Activated CD4-positive, alpha-beta T cell treated with anti-CD3 and anti-CD28 coated beads, Interleukin-2, amount 10 ng/mL, durations not matched to agents 7 days and 5 days (primary cell): ENCODE data around the gene PPP1R7. TPM values are rescaled to one million over a fixed set of nuclear protein-coding genes. Genes with fewer than 3 reads are reported as not detected.
A peak's percentile ranks its signal among the peaks of the same experiment; 100 is the strongest.

Experiments used
- CTCF ChIA-PET: fragments of 350-600 bp; sonication (Branson Sonifier 250); formaldehyde crosslinking; loops from one replicate; lab custom pipeline; 2021; ENCODE audit warnings: antibody characterized with exemption; lab: Charles Lee
- POLR2A ChIA-PET: fragments of 350-600 bp; sonication (Branson Sonifier 250); formaldehyde crosslinking; loops from one replicate; lab custom pipeline; 2021; ENCODE audit warnings: antibody characterized with exemption; lab: Charles Lee
- DNase-seq: peaks from one replicate; pipeline ENCODE4 v3.0.0-alpha.2; 2020
- H3K27ac Mint-ChIP-seq: one replicate; pipeline ENCODE4 v1.8.0; 2021; ENCODE audit warnings: mild to moderate bottlenecking, moderate library complexity, mixed read lengths
- H3K27me3 Mint-ChIP-seq: one replicate; pipeline ENCODE4 v1.8.0; 2021; ENCODE audit warnings: mixed read lengths
- H3K36me3 Mint-ChIP-seq: one replicate; pipeline ENCODE4 v1.8.0; 2021; ENCODE audit warnings: low read depth, mixed read lengths
- H3K4me1 Mint-ChIP-seq: one replicate; pipeline ENCODE4 v1.8.0; 2021; ENCODE audit warnings: mixed read lengths
- H3K4me3 Mint-ChIP-seq: one replicate; pipeline ENCODE4 v1.8.0; 2021; ENCODE audit warnings: mild to moderate bottlenecking, moderate library complexity, mixed read lengths
- H3K9me3 Mint-ChIP-seq: one replicate; pipeline ENCODE4 v1.8.0; 2021; ENCODE audit warnings: mixed read lengths
- total RNA-seq, 2 experiments: library from RNA; stranded (reverse); gene quantifications; one replicate each; pipeline ENCODE4 v1.2.3, GENCODE V29; 2021

The PPP1R7 gene
- total RNA-seq, 2 experiments from 2014 or later = 89.5 to 110 TPM

GRCh38 chr2:241136661-241137260, 13.5 kb upstream of the PPP1R7 start:
- ChIA-PET CTCF (interaction anchor here (1.1 to 1.5 kb wide), 3 partner anchors 13 to 153 kb away, joined by 3 read pairs; partner anchors contain the start of gene PASK), POLR2A (interaction anchor here (0.6 kb wide), 1 partner anchor 186 kb away, joined by 3 read pairs; no protein-coding TSS in a partner anchor)
- Mint-ChIP-seq H3K4me3 (no peak overlapping the region), H3K27ac (no peak overlapping the region), H3K9me3 (no peaks in the 10 kb centered on the region), H3K36me3 (peaks cover 24% of the 10 kb centered on the region), H3K4me1 (no peaks in the 10 kb centered on the region), H3K27me3 (no peaks in the 10 kb centered on the region)
- DNase-seq = no peak

- no peak for DNase-seq
- no peaks in the 10 kb centered on the region for H3K27me3 Mint-ChIP-seq
- H3K4me1 Mint-ChIP-seq = no peaks in the 10 kb centered on the region
- ChIA-PET POLR2A (interaction anchor here (0.6 kb wide), 1 partner anchor 185 kb away, joined by 3 read pairs; no protein-coding TSS in a partner anchor), CTCF (interaction anchor here (1.1 to 1.5 kb wide), 3 partner anchors 12 to 154 kb away, joined by 3 read pairs; partner anchors contain the start of gene PASK)
- no peak overlapping the region for H3K27ac Mint-ChIP-seq
- no peak overlapping the region for H3K4me3 Mint-ChIP-seq
- H3K36me3 Mint-ChIP-seq = peaks cover 26% of the 10 kb centered on the region
- no peaks in the 10 kb centered on the region for H3K9me3 Mint-ChIP-seq
Measured at GRCh38 chr2:241137276-241138190, 12.7 kb upstream of the PPP1R7 start.

DNA sequence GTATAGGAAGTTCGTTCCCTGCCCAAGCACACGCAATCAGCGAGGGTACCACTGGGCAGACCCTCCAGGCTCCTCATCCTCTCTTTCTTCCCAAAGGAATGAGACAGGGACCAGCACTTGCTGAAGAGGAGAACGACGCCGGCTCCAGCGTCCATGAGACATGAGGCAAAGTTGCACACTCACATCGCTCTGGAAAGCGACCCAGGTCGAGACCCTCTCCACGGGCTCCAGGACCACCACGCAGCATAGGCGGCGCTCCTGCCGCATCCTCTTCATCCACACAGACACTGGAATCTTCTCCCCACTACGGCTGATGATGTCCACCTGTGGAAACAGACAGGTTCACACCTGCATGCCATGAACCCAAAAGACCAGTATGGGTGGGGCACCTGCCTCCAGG, 11.8 kb upstream of the PPP1R7 start:
- H3K27ac Mint-ChIP-seq = no peak overlapping the region
- no peaks in the 10 kb centered on the region for H3K4me1 Mint-ChIP-seq
- ChIA-PET CTCF (no interaction called here), POLR2A (no interaction called here)
- H3K4me3 Mint-ChIP-seq = no peak overlapping the region
- peaks cover 22% of the 10 kb centered on the region for H3K36me3 Mint-ChIP-seq
- DNase-seq = no peak
- H3K27me3 Mint-ChIP-seq = no peaks in the 10 kb centered on the region
- H3K9me3 Mint-ChIP-seq = no peaks in the 10 kb centered on the region

- Mint-ChIP-seq H3K9me3 (no peaks in the 10 kb centered on the region), H3K27ac (no peak overlapping the region), H3K4me3 (no peak overlapping the region), H3K27me3 (no peaks in the 10 kb centered on the region), H3K36me3 (peaks cover 22% of the 10 kb centered on the region), H3K4me1 (no peaks in the 10 kb centered on the region)
- ChIA-PET CTCF (interaction anchor here (0.8 kb wide), 1 partner anchor 129 kb away, joined by 4 read pairs; no protein-coding TSS in a partner anchor), POLR2A (no interaction called here)
- DNase-seq = no peak
Measured at GRCh38 chr2:241139531-241140444, 10.5 kb upstream of the PPP1R7 start.

- DNase-seq = no peak
- POLR2A ChIA-PET = no interaction called here
- H3K27me3 Mint-ChIP-seq = no peaks in the 10 kb centered on the region
- no peaks in the 10 kb centered on the region for H3K9me3 Mint-ChIP-seq
- no peak overlapping the region for H3K4me3 Mint-ChIP-seq
- H3K4me1 Mint-ChIP-seq = no peaks in the 10 kb centered on the region
- no peak overlapping the region for H3K27ac Mint-ChIP-seq
- peaks cover 20% of the 10 kb centered on the region for H3K36me3 Mint-ChIP-seq
- CTCF ChIA-PET = interaction anchor here (0.8 kb wide), 1 partner anchor 130 kb away, joined by 4 read pairs; no protein-coding TSS in a partner anchor
Measured at GRCh38 chr2:241140445-241140840, 9.8 kb upstream of the PPP1R7 start.

DNA sequence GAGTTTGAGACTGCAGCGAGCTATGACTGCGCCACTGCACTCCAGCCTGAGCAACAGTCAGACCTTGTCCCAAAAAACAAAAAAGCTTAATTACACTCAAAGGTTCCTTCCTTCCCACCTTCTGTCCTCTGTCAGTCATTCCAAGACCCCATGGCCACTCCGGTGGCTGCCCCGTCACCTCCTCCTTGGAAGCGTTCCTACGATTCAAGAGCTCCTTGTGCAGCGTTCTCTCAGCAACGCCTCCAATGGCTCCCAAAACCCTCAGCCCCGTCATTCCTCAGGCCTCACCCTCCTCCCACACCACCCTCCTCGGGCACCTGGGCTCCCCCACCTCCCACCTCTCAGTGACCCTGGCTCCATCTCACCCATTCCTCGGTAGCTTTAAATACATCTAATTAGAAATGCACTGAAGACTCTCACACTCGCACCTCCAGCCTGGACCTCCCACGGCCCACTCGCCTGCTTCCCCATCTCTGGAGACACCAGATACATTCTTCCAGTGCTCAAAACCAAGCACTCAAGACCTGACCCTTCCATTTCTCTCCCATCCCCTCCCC, 9.0 kb upstream of the PPP1R7 start:
- ChIA-PET CTCF (interaction anchor here (1.1 kb wide), 1 partner anchor 14 kb away, joined by 3 read pairs; no protein-coding TSS in a partner anchor), POLR2A (no interaction called here)
- Mint-ChIP-seq H3K27me3 (no peaks in the 10 kb centered on the region), H3K9me3 (no peaks in the 10 kb centered on the region), H3K4me1 (peaks cover 2% of the 10 kb centered on the region), H3K4me3 (no peak overlapping the region), H3K36me3 (peaks cover 17% of the 10 kb centered on the region), H3K27ac (no peak overlapping the region)
- no peak for DNase-seq

- Mint-ChIP-seq H3K27ac (no peak overlapping the region), H3K36me3 (peaks cover 14% of the 10 kb centered on the region), H3K4me1 (peaks cover 6% of the 10 kb centered on the region), H3K9me3 (no peaks in the 10 kb centered on the region), H3K27me3 (no peaks in the 10 kb centered on the region), H3K4me3 (no peak overlapping the region)
- DNase-seq = no peak
- ChIA-PET POLR2A (no interaction called here), CTCF (interaction anchor here (1.1 kb wide), 1 partner anchor 15 kb away, joined by 3 read pairs; no protein-coding TSS in a partner anchor)
Measured at GRCh38 chr2:241142063-241142462, 8.2 kb upstream of the PPP1R7 start.

- Mint-ChIP-seq H3K4me1 (peaks cover 9% of the 10 kb centered on the region), H3K9me3 (no peaks in the 10 kb centered on the region), H3K36me3 (peaks cover 13% of the 10 kb centered on the region), H3K27ac (no peak overlapping the region), H3K27me3 (no peaks in the 10 kb centered on the region), H3K4me3 (no peak overlapping the region)
- ChIA-PET CTCF (no interaction called here), POLR2A (no interaction called here)
- DNase-seq = no peak
Measured at GRCh38 chr2:241142593-241142992, 7.7 kb upstream of the PPP1R7 start.

- POLR2A ChIA-PET = no interaction called here
- DNase-seq = no peak
- CTCF ChIA-PET = interaction anchor here (0.7 to 1.0 kb wide), 2 partner anchors 26 to 774 kb away, joined by 3 read pairs; no protein-coding TSS in a partner anchor
- H3K27ac Mint-ChIP-seq = no peak overlapping the region
- no peaks in the 10 kb centered on the region for H3K9me3 Mint-ChIP-seq
- peaks cover 28% of the 10 kb centered on the region for H3K4me1 Mint-ChIP-seq
- peaks cover 10% of the 10 kb centered on the region for H3K36me3 Mint-ChIP-seq
- H3K27me3 Mint-ChIP-seq = no peaks in the 10 kb centered on the region
- H3K4me3 Mint-ChIP-seq = no peak overlapping the region
Measured at GRCh38 chr2:241146286-241146685, 4.0 kb upstream of the PPP1R7 start.

DNA sequence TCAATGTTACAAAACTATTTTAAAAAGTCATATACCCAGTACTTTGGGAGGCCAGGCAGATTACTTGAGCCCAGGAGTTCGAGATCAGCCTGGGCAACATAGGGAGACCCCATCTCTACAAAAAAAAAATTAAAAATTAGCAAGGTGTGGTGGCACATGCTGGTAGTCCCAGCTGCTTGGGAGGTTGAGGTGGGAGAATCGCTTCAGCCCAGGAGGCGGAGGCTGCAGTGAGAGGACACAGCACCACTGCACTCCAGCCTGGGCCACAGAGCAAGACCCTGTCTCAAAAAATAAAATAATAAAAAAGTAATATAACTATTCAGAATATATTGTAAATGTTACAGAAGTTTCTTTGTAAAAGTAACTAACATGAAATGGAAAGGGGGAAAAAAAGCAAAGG, 2.9 kb upstream of the PPP1R7 start:
- no peak overlapping the region for H3K4me3 Mint-ChIP-seq

DNA sequence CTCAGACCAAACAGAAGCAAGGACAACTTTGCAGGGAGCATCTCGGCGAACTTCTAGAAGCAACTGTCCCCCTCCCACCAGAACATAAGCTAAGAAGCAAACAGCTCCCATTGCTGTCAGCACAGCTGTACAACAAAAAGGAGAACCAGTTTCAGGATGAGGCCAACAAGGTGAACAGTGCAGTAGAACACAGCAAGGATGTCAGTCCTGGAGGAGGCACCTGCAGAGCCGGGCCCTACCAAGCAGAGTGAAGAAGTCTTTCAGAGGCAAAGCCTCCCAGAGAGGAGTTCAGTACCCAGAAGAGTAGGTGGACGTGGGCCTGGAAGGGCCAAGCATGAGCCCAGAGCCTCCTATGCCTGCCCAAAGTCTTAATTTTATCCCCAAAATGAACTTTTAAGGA, 2.0 kb upstream of the PPP1R7 start:
- ChIA-PET POLR2A (no interaction called here), CTCF (no interaction called here)
- no peaks in the 10 kb centered on the region for H3K27me3 Mint-ChIP-seq
- DNase-seq = no peak
- peaks cover 45% of the 10 kb centered on the region for H3K4me1 Mint-ChIP-seq
- peaks cover 2% of the 10 kb centered on the region for H3K36me3 Mint-ChIP-seq
- H3K27ac Mint-ChIP-seq = peak overlapping the region; percentile 67
- no peaks in the 10 kb centered on the region for H3K9me3 Mint-ChIP-seq
- peak overlapping the region; percentile 89 for H3K4me3 Mint-ChIP-seq

More for the DNA sequence above, 2.9 kb upstream of the PPP1R7 start:
- no peaks in the 10 kb centered on the region for H3K9me3 Mint-ChIP-seq
- POLR2A ChIA-PET = no interaction called here
- no peak overlapping the region for H3K27ac Mint-ChIP-seq
- peaks cover 2% of the 10 kb centered on the region for H3K36me3 Mint-ChIP-seq
- DNase-seq = no peak
- peaks cover 39% of the 10 kb centered on the region for H3K4me1 Mint-ChIP-seq
- CTCF ChIA-PET = interaction anchor here (1.0 kb wide), 1 partner anchor 27 kb away, joined by 3 read pairs; no protein-coding TSS in a partner anchor
- no peaks in the 10 kb centered on the region for H3K27me3 Mint-ChIP-seq
